Measurements from ENCODE around the gene CNGA1.
"Not testable (repeated sequence)": the region's sequence is repeated elsewhere in the genome, so short reads cannot be mapped to it uniquely, and the experiment has no call there.

Gene CNGA1

DNA sequence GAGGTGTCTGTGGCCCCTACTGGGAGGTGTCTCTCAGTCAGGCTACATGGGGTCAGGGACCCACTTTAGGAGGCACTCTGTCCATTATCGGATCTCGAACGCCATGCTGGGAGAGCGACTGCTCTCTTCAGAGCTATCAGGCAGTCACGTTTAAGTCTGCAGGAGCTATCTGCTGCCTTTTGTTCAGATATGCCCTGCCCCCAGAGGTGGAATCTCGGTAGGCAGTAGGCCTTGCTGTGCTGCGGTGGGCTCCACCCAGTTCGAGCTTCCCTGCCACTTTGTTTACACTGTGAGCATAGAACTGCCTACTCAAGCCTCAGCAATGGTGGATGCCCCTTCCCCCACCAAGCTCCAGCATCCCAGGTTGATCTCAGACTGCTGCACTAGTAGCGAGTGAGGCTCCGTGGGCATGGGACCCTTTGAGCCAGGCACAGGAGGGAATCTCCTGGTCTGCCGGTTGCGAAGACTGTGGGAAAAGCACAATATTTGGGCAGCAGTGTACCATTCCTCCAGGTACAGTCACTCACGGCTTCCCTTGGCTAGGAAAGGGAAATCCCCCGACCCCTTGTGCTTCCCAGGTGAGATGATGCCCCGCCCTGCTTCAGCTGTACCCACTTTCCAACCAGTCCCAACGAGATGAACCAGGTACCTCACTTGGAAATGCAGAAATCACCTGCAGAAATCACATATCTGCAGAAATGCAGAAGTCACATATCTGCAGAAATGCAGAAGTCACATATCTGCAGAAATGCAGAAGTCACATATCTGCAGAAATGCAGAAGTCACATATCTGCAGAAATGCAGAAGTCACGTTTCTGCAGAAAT, 93.8 kb downstream of the CNGA1 start:
- not testable (repeated sequence) for H3K4me3 ChIP-seq (ENCODE audit: low read length); H3K27me3 ChIP-seq (ENCODE audit: control insufficient read depth, insufficient read depth, low read length); H3K9ac ChIP-seq (ENCODE audit: low read depth, low read length); H3K9me3 ChIP-seq (replicated peaks; ENCODE audit: low read length); H3K4me1 ChIP-seq (ENCODE audit: control insufficient read depth, insufficient read depth, low read length); H3K36me3 ChIP-seq (ENCODE audit: insufficient read depth, low read length); H3K4me2 ChIP-seq (ENCODE audit: low read length)

- not testable (repeated sequence) for H3K9me3 ChIP-seq (replicated peaks; ENCODE audit: low read length); H3K4me3 ChIP-seq (ENCODE audit: low read length); H3K4me2 ChIP-seq (ENCODE audit: low read length); H3K36me3 ChIP-seq (ENCODE audit: insufficient read depth, low read length); H3K4me1 ChIP-seq (ENCODE audit: control insufficient read depth, insufficient read depth, low read length); H3K9ac ChIP-seq (ENCODE audit: low read depth, low read length); H3K27me3 ChIP-seq (ENCODE audit: control insufficient read depth, insufficient read depth, low read length)
Measured at GRCh38 chr4:47917163-47917562, 99.3 kb downstream of the CNGA1 start.

- H3K36me3 ChIP-seq (ENCODE audit: insufficient read depth, low read length) = peaks cover 9% of the 10 kb centered on the region
- peak overlapping the region; percentile 74 for H3K4me3 ChIP-seq (ENCODE audit: low read length)
- H3K4me2 ChIP-seq (ENCODE audit: low read length) = peak overlapping the region; percentile 80
- H3K27me3 ChIP-seq (ENCODE audit: control insufficient read depth, insufficient read depth, low read length) = no peaks in the 10 kb centered on the region
- no peaks in the 10 kb centered on the region for H3K9me3 ChIP-seq (replicated peaks; ENCODE audit: low read length)
- no peaks in the 10 kb centered on the region for H3K4me1 ChIP-seq (ENCODE audit: control insufficient read depth, insufficient read depth, low read length)
- no peak overlapping the region for H3K9ac ChIP-seq (ENCODE audit: low read depth, low read length)
Measured at GRCh38 chr4:47915378-47915777, 101.1 kb downstream of the CNGA1 start.

DNA sequence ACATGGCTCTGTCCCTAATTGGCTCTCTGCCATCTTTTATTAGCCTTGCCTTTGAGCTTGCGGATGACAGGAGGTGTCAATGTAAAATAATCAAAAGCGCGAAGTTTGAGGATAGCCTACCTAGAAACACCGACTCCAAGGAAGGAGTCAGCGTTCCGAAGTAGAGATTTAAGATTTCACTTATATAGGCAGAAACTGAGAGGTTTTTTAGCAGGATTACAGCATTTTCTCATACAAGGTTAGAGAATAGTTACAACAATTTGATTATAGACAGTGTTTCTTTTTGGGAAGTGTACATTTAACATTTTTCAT, 101.6 kb downstream of the CNGA1 start:
- H3K4me2 ChIP-seq (ENCODE audit: low read length) = peak overlapping the region; percentile 80
- H3K4me1 ChIP-seq (ENCODE audit: control insufficient read depth, insufficient read depth, low read length) = no peaks in the 10 kb centered on the region
- no peaks in the 10 kb centered on the region for H3K9me3 ChIP-seq (replicated peaks; ENCODE audit: low read length)
- peak overlapping the region; percentile 56 for H3K9ac ChIP-seq (ENCODE audit: low read depth, low read length)
- H3K36me3 ChIP-seq (ENCODE audit: insufficient read depth, low read length) = peaks cover 13% of the 10 kb centered on the region
- H3K27me3 ChIP-seq (ENCODE audit: control insufficient read depth, insufficient read depth, low read length) = no peaks in the 10 kb centered on the region
- H3K4me3 ChIP-seq (ENCODE audit: low read length) = peak overlapping the region; percentile 74

DNA sequence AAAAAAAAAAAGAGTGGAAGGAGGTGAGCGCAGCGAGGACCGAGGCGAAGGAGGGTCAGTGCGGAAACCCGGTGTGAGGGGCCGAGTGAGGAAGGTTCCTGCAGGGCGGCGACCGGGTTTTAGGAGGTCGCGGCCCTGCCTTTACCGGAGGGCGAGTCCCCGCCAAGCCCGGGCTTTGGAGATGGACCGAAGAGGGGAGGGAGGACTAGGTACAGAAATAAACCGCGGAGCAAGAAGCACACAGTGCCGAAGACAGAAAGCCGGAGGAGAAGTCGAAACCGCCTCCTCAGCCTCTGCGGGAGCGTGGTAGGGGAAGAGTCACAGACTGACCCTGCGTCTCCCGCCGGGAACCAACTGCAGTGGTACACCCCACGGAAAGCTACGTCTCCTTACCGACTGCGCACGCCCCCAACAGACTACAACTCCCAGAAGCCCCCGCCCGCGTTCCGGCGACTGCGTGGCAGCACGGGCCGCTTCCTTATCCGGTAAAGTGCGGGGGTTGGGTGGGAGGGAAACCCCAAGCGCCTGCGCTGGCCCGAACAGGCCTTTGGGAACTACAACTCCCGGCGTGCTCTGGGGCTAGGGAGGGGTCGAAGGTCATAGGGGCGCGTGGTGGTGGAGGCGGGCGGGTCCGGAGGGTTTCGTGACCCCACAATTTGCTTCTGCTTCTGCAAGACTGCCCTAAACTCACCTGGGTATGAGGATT, 102.1 kb downstream of the CNGA1 start, which contains the start of gene NFXL1:
TSS of gene NFXL1 (minus strand) at position 364 of the 706 bp plus-strand sequence. CDS start 380 bp downstream, outside the sequence.
- Histone ChIP-seq H3K4me3 (ENCODE audit: low read length) (peak within 1 kb of the TSS; percentile 88), H3K4me1 (ENCODE audit: control insufficient read depth, insufficient read depth, low read length) (no peaks in the 10 kb centered on the region), H3K4me2 (ENCODE audit: low read length) (peak within 1 kb of the TSS; percentile 80)

GRCh38 chr4:47913861-47914219, 102.6 kb downstream of the CNGA1 start:
- Histone ChIP-seq H3K9ac (ENCODE audit: low read depth, low read length) (peak overlapping the region; percentile 83), H3K4me2 (ENCODE audit: low read length) (peak overlapping the region; percentile 80), H3K4me3 (ENCODE audit: low read length) (peak overlapping the region; percentile 88), H3K9me3 (replicated peaks; ENCODE audit: low read length) (no peaks in the 10 kb centered on the region), H3K36me3 (ENCODE audit: insufficient read depth, low read length) (peaks cover 18% of the 10 kb centered on the region), H3K27me3 (ENCODE audit: control insufficient read depth, insufficient read depth, low read length) (no peaks in the 10 kb centered on the region), H3K4me1 (ENCODE audit: control insufficient read depth, insufficient read depth, low read length) (no peaks in the 10 kb centered on the region)

More for the DNA sequence above, 102.1 kb downstream of the CNGA1 start, which contains the start of gene NFXL1:
- Histone ChIP-seq H3K9me3 (replicated peaks; ENCODE audit: low read length) (no peaks in the 10 kb centered on the region), H3K9ac (ENCODE audit: low read depth, low read length) (peak within 1 kb of the TSS; percentile 83), H3K36me3 (ENCODE audit: insufficient read depth, low read length) (peaks cover 14% of the 10 kb centered on the region), H3K27me3 (ENCODE audit: control insufficient read depth, insufficient read depth, low read length) (no peaks in the 10 kb centered on the region)

- H3K9me3 ChIP-seq (replicated peaks; ENCODE audit: low read length) = no peaks in the 10 kb centered on the region
- no peaks in the 10 kb centered on the region for H3K4me1 ChIP-seq (ENCODE audit: control insufficient read depth, insufficient read depth, low read length)
- peak overlapping the region; percentile 80 for H3K4me2 ChIP-seq (ENCODE audit: low read length)
- H3K36me3 ChIP-seq (ENCODE audit: insufficient read depth, low read length) = peaks cover 19% of the 10 kb centered on the region
- peak overlapping the region; percentile 83 for H3K9ac ChIP-seq (ENCODE audit: low read depth, low read length)
- H3K27me3 ChIP-seq (ENCODE audit: control insufficient read depth, insufficient read depth, low read length) = no peaks in the 10 kb centered on the region
- peak overlapping the region; percentile 88 for H3K4me3 ChIP-seq (ENCODE audit: low read length)
Measured at GRCh38 chr4:47913330-47913729, 103.2 kb downstream of the CNGA1 start.

DNA sequence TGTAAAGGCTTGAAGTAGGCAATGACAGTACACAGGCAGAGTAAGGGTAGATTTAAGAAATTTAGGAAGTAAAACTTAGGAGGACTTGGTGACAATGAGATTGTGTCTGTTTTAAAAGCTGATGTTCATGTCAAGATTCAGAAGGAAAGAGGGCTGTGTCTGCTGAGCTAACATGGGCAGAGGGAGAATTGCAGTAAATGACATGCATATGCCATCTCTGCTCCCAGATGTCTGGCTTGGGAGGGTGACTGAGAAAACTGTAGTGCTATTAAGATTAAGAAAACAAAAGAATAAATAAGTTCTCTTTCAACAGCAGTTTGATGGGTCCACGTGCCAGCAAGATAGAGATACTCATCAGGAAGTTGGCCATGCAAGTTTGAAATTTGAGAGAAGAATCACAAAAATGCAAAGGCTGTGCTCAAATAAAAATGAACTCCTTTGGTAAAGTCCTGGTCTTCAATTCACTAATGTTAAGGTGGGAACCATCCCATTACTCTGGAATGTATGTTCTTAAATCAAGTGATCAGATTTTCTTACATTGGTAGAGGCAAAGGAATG, 109.3 kb downstream of the CNGA1 start:
- Histone ChIP-seq H3K27me3 (ENCODE audit: control insufficient read depth, insufficient read depth, low read length) (no peaks in the 10 kb centered on the region), H3K9me3 (replicated peaks; ENCODE audit: low read length) (no peaks in the 10 kb centered on the region), H3K9ac (ENCODE audit: low read depth, low read length) (no peak overlapping the region), H3K4me3 (ENCODE audit: low read length) (no peak overlapping the region), H3K36me3 (ENCODE audit: insufficient read depth, low read length) (peaks cover 60% of the 10 kb centered on the region), H3K4me2 (ENCODE audit: low read length) (peak overlapping the region; percentile 31), H3K4me1 (ENCODE audit: control insufficient read depth, insufficient read depth, low read length) (peaks cover 13% of the 10 kb centered on the region)

DNA sequence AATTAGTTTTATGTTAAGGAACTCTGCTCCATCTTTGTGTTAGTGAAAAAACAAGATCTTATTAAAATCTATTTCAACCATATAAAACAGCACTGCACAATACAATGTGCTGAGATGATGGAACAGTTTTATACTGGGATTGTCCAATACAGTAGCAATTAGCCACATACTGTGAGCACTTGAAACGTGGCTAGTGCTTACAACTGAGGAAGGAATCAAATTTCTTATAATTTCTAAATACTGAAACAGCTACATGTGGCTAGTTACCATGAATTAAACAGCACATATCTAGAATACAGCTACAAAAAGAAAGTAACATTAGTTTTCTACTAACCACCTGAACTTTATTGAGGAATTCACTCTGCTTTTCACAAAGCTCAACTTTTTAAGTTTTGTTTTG, 116.8 kb downstream of the CNGA1 start:
- H3K9ac ChIP-seq (ENCODE audit: low read depth, low read length) = no peak overlapping the region
- H3K4me1 ChIP-seq (ENCODE audit: control insufficient read depth, insufficient read depth, low read length) = no peaks in the 10 kb centered on the region
- no peak overlapping the region for H3K4me2 ChIP-seq (ENCODE audit: low read length)
- H3K4me3 ChIP-seq (ENCODE audit: low read length) = no peak overlapping the region
- no peaks in the 10 kb centered on the region for H3K27me3 ChIP-seq (ENCODE audit: control insufficient read depth, insufficient read depth, low read length)
- no peaks in the 10 kb centered on the region for H3K9me3 ChIP-seq (replicated peaks; ENCODE audit: low read length)
- peaks cover 77% of the 10 kb centered on the region for H3K36me3 ChIP-seq (ENCODE audit: insufficient read depth, low read length)

- Histone ChIP-seq H3K9me3 (replicated peaks; ENCODE audit: low read length) (no peaks in the 10 kb centered on the region), H3K36me3 (ENCODE audit: insufficient read depth, low read length) (peaks cover 88% of the 10 kb centered on the region), H3K4me3 (ENCODE audit: low read length) (no peak overlapping the region), H3K9ac (ENCODE audit: low read depth, low read length) (no peak overlapping the region), H3K27me3 (ENCODE audit: control insufficient read depth, insufficient read depth, low read length) (no peaks in the 10 kb centered on the region), H3K4me1 (ENCODE audit: control insufficient read depth, insufficient read depth, low read length) (no peaks in the 10 kb centered on the region), H3K4me2 (ENCODE audit: low read length) (no peak overlapping the region)
Measured at GRCh38 chr4:47891928-47892327, 124.6 kb downstream of the CNGA1 start.

Data from skeletal muscle satellite cell (primary cell).